Ovary (tissue), 9 donors: ENCODE measurements around the gene SOX6. TPM values are rescaled to one million over a fixed set of nuclear protein-coding genes. Genes with fewer than 3 reads are reported as not detected.

Experiments
- DNase-seq, 5 donors: peaks; one replicate each; pipeline ENCODE4 v3.0.0-alpha.2; 2019 to 2020
- H3K27ac ChIP-seq, 2 donors: fragments of 200-600 bp; one replicate each; pipeline versions ENCODE4 v1.5.1 to v1.8.0; 2019 to 2022
- H3K27me3 ChIP-seq: fragments of 200-600 bp; one replicate; pipeline ENCODE4 v1.8.0; 2022
- H3K36me3 ChIP-seq: fragments of 200-600 bp; sonication (generic); one replicate; pipeline ENCODE4 v1.5.1; 2019
- H3K4me1 ChIP-seq: one replicate; pipeline ENCODE4 v1.8.1; 2013; ENCODE audit warnings: mild to moderate bottlenecking, moderate library complexity; ENCODE audit not compliant: insufficient read depth
- H3K4me3 ChIP-seq: fragments of 200-600 bp; sonication (generic); one replicate; pipeline ENCODE4 v1.5.1; 2017
- H3K9me3 ChIP-seq, 2 donors: fragments of 200-600 bp in 1 of 2; sonication (generic) in 1 of 2; one replicate each; pipeline versions ENCODE4 v1.5.1 to v1.8.1; 2013 to 2019; ENCODE audit warnings: mild to moderate bottlenecking in 1 of 2, moderate library complexity in 1 of 2
- EP300 ChIP-seq: sonication (generic); formaldehyde crosslinking; IDR thresholded peaks from one replicate; pipeline ENCODE4 v1.6.1; 2017; ENCODE audit warnings: antibody characterized with exemption
- POLR2A ChIP-seq: fragments of 450-650 bp; IDR thresholded peaks from one replicate; pipeline ENCODE4 v1.6.1; 2017; ENCODE audit warnings: antibody characterized with exemption, mild to moderate bottlenecking, moderate library complexity
- WGBS, 3 donors: extraction: QIAGEN DNeasy Blood & Tissue Kit in 1 of 3; methylation state at CpG; one replicate each; pipeline versions ENCODE4 v1.1.5 to v1.1.7; 2013 to 2017; 5-methylcytosine and 5-hydroxymethylcytosine counted together
- intact Hi-C, 4 donors: fragments of 100-400 bp; cut with DNase I; formaldehyde crosslinking; loops; one replicate each; pipeline versions ENCODE4 v1.11.0 to v1.15.1; 2022 to 2023
- polyA plus RNA-seq, 2 donors: library from polyadenylated mRNA; stranded (reverse); fragments of 200-250 nt in 1 of 2; fragments of 350-450 nt in 1 of 2; fragmentation: Illumina TruSeq in 1 of 2; extraction: RNeasy Lipid Tissue Mini Kit (QIAGEN cat#74804) in 1 of 2; gene quantifications; one replicate each; pipeline ENCODE4 v1.2.3, GENCODE V29; 2013 to 2014
- total RNA-seq, 7 donors: library from RNA; depleted of rRNA in 2 of 7; stranded (reverse); fragments of >200 nt in 2 of 7; fragmentation: NEBNext Ultra II Directional in 3 of 7; extraction: Animal tissue kit (Norgen Biotek cat#: 25700) in 3 of 7; gene quantifications; one replicate each; pipeline versions ENCODE4 v1.1.0 to v1.2.4, GENCODE V29; 2016 to 2023
- TF ChIP-seq, protein P1 (sequence below), 3 donors: fragments of 450-650 bp in 2 of 3; fragments of 200-600 bp in 1 of 3; IDR thresholded peaks; one replicate each; pipeline versions ENCODE4 v1.5.1 to v1.8.0; 2016 to 2022; ENCODE audit warnings: antibody characterized with exemption in 3 of 3, mild to moderate bottlenecking in 1 of 3
- donor health status: DM: no; HTN: no; CAD: no; lungs with moderate emphysema.
- donor health status: DM: no; HTN: no; CAD: no.
- donor health status: Bipolar disorder and iron deficiency.
- donor health status: DM: yes; HTN: yes; CAD: no.
- donor health status: DM: no; HTN: no; CAD: no.
- donor health status: DM: yes; HTN: yes; CAD: no.

Gene SOX6
- total and polyA plus RNA-seq, 9 donors = 0.61 to 29.4 (median 4.7) TPM

DNA sequence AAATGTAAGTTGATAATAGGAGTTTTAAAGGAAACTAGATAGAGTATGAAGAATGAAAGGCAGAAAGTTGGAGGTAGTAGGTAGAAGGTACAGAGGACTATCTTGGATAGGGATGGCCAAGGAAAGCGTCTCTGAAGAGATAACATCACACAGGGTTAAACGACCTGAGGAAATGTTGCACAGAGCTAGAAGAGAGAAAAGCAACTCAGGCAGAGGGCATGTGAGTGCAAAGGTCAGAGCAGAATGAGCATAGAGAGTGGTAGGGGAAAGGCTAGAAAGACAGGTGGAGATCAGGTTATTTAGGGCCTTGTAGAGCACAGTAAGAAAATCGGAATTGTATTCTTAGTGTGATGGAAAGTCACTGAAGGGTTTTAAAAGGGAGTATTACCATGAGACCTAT, 232.0 kb downstream of the SOX6 start:
- intact Hi-C loops = no loop called here
- no peak for DNase-seq
- WGBS, 3 donors = 66 to 75% (median 73%) methylated on average over 3 of the region's 3 CpGs
- H3K36me3 ChIP-seq = no peaks in the 10 kb centered on the region
- H3K4me1 ChIP-seq = no peaks in the 10 kb centered on the region
- TF ChIP-seq EP300 (no peak), POLR2A (no peak)
- TF ChIP-seq, protein P1, sequence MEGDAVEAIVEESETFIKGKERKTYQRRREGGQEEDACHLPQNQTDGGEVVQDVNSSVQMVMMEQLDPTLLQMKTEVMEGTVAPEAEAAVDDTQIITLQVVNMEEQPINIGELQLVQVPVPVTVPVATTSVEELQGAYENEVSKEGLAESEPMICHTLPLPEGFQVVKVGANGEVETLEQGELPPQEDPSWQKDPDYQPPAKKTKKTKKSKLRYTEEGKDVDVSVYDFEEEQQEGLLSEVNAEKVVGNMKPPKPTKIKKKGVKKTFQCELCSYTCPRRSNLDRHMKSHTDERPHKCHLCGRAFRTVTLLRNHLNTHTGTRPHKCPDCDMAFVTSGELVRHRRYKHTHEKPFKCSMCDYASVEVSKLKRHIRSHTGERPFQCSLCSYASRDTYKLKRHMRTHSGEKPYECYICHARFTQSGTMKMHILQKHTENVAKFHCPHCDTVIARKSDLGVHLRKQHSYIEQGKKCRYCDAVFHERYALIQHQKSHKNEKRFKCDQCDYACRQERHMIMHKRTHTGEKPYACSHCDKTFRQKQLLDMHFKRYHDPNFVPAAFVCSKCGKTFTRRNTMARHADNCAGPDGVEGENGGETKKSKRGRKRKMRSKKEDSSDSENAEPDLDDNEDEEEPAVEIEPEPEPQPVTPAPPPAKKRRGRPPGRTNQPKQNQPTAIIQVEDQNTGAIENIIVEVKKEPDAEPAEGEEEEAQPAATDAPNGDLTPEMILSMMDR (IDR thresholded peaks at IDR 0.05) = no peak
- H3K9me3 ChIP-seq = no peaks in the 10 kb centered on the region
- no peak overlapping the region for H3K27ac ChIP-seq
- H3K4me3 ChIP-seq = no peak overlapping the region
- no peaks in the 10 kb centered on the region for H3K27me3 ChIP-seq

DNA sequence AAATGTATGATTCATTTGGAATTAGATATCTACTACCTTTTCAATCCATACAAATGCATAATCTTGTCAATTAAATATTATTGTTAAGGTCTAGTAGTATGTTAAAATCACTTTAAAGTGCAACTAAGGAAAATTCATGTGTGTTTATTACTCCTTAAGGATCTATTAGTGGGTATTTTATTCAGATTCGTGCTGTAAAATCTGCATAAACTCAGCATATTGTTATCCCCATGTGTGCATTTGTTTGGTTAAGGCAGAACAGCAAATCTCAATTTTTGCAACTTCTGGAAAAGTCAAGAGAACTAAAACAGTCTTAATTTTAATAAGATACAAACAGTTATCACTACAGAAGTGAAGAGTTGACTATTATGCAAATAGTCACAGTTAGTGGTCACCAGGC, 234.5 kb downstream of the SOX6 start:
- WGBS, 3 donors = 88 to 93% (median 90%) methylated on average over 1 of the region's 1 CpG

DNA sequence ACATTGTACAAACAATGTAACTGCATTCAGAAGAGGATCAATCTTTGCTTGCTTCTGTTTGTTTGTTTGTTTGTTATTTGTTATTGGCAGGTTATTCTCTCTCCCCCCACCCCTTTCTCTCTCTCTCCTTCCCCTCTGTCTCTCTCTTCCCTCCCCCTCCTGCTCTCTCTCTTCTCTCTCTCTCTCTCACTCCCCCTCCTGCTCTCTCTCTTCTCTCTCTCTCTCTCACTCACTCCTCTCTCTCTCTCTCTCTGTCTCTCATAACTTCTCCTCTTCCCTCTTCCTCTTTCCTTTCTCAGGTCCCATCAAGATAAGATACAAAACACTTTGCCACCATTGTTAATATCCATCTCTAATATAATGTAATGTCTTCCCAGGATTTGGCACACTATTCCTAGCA, 236.3 kb downstream of the SOX6 start:
- intact Hi-C loops = no loop called here
- no peak overlapping the region for H3K4me3 ChIP-seq
- H3K36me3 ChIP-seq = no peaks in the 10 kb centered on the region
- TF ChIP-seq EP300 (no peak), POLR2A (no peak)
- TF ChIP-seq, protein P1 (IDR thresholded peaks at IDR 0.05) = no peak
- no peaks in the 10 kb centered on the region for H3K9me3 ChIP-seq
- no peaks in the 10 kb centered on the region for H3K27me3 ChIP-seq
- no peaks in the 10 kb centered on the region for H3K4me1 ChIP-seq
- H3K27ac ChIP-seq = no peak overlapping the region
- DNase-seq = no peak

More for the DNA sequence above, 234.5 kb downstream of the SOX6 start:
- H3K9me3 ChIP-seq = no peaks in the 10 kb centered on the region
- intact Hi-C loops = no loop called here
- H3K4me3 ChIP-seq = no peak overlapping the region
- no peaks in the 10 kb centered on the region for H3K27me3 ChIP-seq
- no peak for DNase-seq
- no peaks in the 10 kb centered on the region for H3K36me3 ChIP-seq
- no peaks in the 10 kb centered on the region for H3K4me1 ChIP-seq
- TF ChIP-seq, protein P1 (IDR thresholded peaks at IDR 0.05) = no peak
- no peak overlapping the region for H3K27ac ChIP-seq

DNA sequence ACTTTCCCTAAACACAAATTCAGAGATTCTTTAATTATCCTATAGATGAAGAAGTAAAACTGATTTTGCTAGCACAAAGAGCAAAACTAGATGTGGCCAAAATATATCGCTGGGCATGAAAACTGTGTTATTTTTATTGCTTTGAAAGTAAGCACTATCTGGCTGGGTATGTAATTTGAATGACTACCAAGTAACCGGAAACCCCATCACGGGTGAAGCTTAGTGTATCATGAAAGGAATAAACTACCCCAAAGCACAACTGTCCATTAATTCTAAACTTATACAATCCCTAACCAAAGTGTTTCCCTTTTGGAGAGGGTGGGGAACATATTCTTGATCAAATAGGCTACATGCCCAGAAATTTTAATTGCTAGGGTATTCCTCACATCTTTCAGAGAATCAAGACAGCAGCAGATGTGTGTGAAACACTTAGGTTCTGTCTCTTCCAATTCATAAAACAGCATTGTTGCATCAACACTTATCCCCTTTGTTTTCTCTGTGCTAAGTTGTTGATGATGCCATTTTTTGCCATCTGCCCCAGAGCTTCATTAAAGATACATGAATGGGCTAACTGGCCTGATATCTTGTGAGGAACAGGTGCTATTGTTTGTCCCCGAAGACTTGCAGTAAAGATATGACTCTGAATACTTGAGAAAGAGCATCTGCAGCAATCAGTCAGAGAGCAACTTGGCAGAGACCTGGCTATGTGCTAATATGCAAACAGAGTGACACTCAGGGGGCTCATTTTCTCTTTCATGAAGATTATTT, 238.2 kb downstream of the SOX6 start:
- Histone ChIP-seq H3K36me3 (no peaks in the 10 kb centered on the region), H3K4me1 (no peaks in the 10 kb centered on the region), H3K4me3 (no peak overlapping the region), H3K9me3 (no peaks in the 10 kb centered on the region), H3K27ac (no peak overlapping the region), H3K27me3 (no peaks in the 10 kb centered on the region)
- WGBS, 3 donors = 53 to 69% (median 55%) methylated on average over 4 of the region's 4 CpGs
- TF ChIP-seq POLR2A (no peak), EP300 (no peak)
- TF ChIP-seq, protein P1 (IDR thresholded peaks at IDR 0.05) = no peak
- no peak for DNase-seq
- intact Hi-C loops = no loop called here
